Thyroid gland (tissue), 4 donors: ENCODE measurements around the gene CAPN10.

Experiments
- CTCF ChIP-seq, 6 experiments: fragments of 200-600 bp in 3 of 6; fragments of 450-650 bp in 3 of 6; sonication (generic) in 3 of 6; IDR thresholded peaks; one replicate each; pipeline ENCODE4 v1.5.1; 2016 to 2019; ENCODE audit warnings: antibody characterized with exemption in 6 of 6, mild to moderate bottlenecking in 2 of 6, inconsistent platforms in 1 of 6, moderate library complexity in 1 of 6
- POLR2A ChIP-seq, 2 donors: fragments of 450-650 bp; IDR thresholded peaks; one replicate each; pipeline ENCODE4 v1.6.1; 2017; ENCODE audit warnings: antibody characterized with exemption in 2 of 2, mild to moderate bottlenecking in 2 of 2, moderate library complexity in 1 of 2

- no peak for TF ChIP-seq CTCF (IDR thresholded peaks at IDR 0.05)
- TF ChIP-seq POLR2A (IDR thresholded peaks at IDR 0.05): no peak
These were observed 11.1 kb downstream of the CAPN10 start for GRCh38 chr2:240597419-240598181.
